Thyroid gland (tissue), 4 donors: Measurements from ENCODE around the gene BCR. TPM values are rescaled to one million over a fixed set of nuclear protein-coding genes. Genes with fewer than 3 reads are reported as not detected.
A peak's percentile ranks its signal among the peaks of the same experiment; 100 is the strongest.

Experiments used
- DNase-seq, 2 donors: peaks; one replicate each; pipeline ENCODE4 v3.0.0-alpha.2; 2019
- H3K27ac ChIP-seq, 3 donors: fragments of 200-600 bp; sonication (generic); 1 replicate in 2 of 3; 2 replicates in 1 of 3; pipeline ENCODE4 v1.5.1; 2016 to 2019; ENCODE audit warnings: mild to moderate bottlenecking in 1 of 3, moderate library complexity in 1 of 3
- H3K27me3 ChIP-seq: fragments of 200-600 bp; sonication (generic); one replicate; pipeline ENCODE4 v1.5.1; 2019
- H3K36me3 ChIP-seq, 2 donors: fragments of 200-600 bp; sonication (generic); one replicate each; pipeline ENCODE4 v1.5.1; 2016 to 2019
- H3K4me1 ChIP-seq, 2 donors: fragments of 200-600 bp; sonication (generic); one replicate each; pipeline ENCODE4 v1.5.1; 2017 to 2019
- H3K4me3 ChIP-seq, 3 donors: fragments of 200-600 bp; sonication (generic); replicated peaks in 1 of 3; 1 replicate in 2 of 3; 2 replicates in 1 of 3; pipeline ENCODE4 v1.5.1; 2016; ENCODE audit warnings: mild to moderate bottlenecking in 1 of 3
- H3K9me3 ChIP-seq: fragments of 200-600 bp; sonication (generic); one replicate; pipeline ENCODE4 v1.5.1; 2017
- CTCF ChIP-seq, 6 experiments: fragments of 200-600 bp in 3 of 6; fragments of 450-650 bp in 3 of 6; sonication (generic) in 3 of 6; IDR thresholded peaks; one replicate each; pipeline ENCODE4 v1.5.1; 2016 to 2019; ENCODE audit warnings: antibody characterized with exemption in 6 of 6, mild to moderate bottlenecking in 2 of 6, inconsistent platforms in 1 of 6, moderate library complexity in 1 of 6
- POLR2A ChIP-seq, 2 donors: fragments of 450-650 bp; IDR thresholded peaks; one replicate each; pipeline ENCODE4 v1.6.1; 2017; ENCODE audit warnings: antibody characterized with exemption in 2 of 2, mild to moderate bottlenecking in 2 of 2, moderate library complexity in 1 of 2
- WGBS, 2 donors: methylation state at CpG; one replicate each; pipeline ENCODE4 v1.1.5; 2017; 5-methylcytosine and 5-hydroxymethylcytosine counted together
- intact Hi-C: fragments of 100-400 bp; cut with DNase I; formaldehyde crosslinking; loops from one replicate; pipeline ENCODE4 v1.15.1; 2023
- total RNA-seq, 4 donors: library from RNA; depleted of rRNA; stranded (reverse); fragments of >200 nt; gene quantifications; one replicate each; pipeline ENCODE4 v1.2.3, GENCODE V29; 2016

The BCR gene
- total RNA-seq, 4 donors from 2014 or later, result 80.1 to 127 (median 87.7) TPM

- no peak for DNase-seq
- Histone ChIP-seq H3K4me3 (no peak overlapping the region), H3K9me3 (no peaks in the 10 kb centered on the region), H3K4me1 (peaks cover 41 to 58% of the 10 kb centered on the region in 2 donors), H3K27ac (peak overlapping the region; percentile 92 to 100 (median 99)), H3K27me3 (no peaks in the 10 kb centered on the region), H3K36me3 (no peaks in the 10 kb centered on the region)
- intact Hi-C loops, result no loop called here
- no peak for TF ChIP-seq CTCF (IDR thresholded peaks at IDR 0.05)
- no peak for TF ChIP-seq POLR2A (IDR thresholded peaks at IDR 0.05)
- WGBS, 2 donors, result 42 to 43% methylated on average over 3 of the region's 3 CpGs
These were observed 42.8 kb upstream of the BCR start for GRCh38 chr22:23137468-23137867.

- Histone ChIP-seq H3K27me3 (no peaks in the 10 kb centered on the region), H3K4me1 (peaks cover 41 to 60% of the 10 kb centered on the region in 2 donors), H3K36me3 (no peaks in the 10 kb centered on the region), H3K4me3 (no peak overlapping the region), H3K27ac (peak overlapping the region; percentile 92 to 100 (median 99)), H3K9me3 (no peaks in the 10 kb centered on the region)
- intact Hi-C loops, result no loop called here
- DNase-seq, result peak; percentile 79 to 81
- TF ChIP-seq POLR2A (IDR thresholded peaks at IDR 0.05), result peak in 1 of 2 donors; percentile 41
- TF ChIP-seq CTCF (IDR thresholded peaks at IDR 0.05), result no peak
- WGBS, 2 donors, result 24 to 31% methylated on average over 5 of the region's 5 CpGs
These were observed 42.3 kb upstream of the BCR start for GRCh38 chr22:23137905-23138561.

- H3K27me3 ChIP-seq, result no peaks in the 10 kb centered on the region
- H3K4me1 ChIP-seq, result peaks cover 41 to 60% of the 10 kb centered on the region in 2 donors
- intact Hi-C loops, result no loop called here
- H3K9me3 ChIP-seq, result no peaks in the 10 kb centered on the region
- 36 to 55% methylated on average over 12 of the region's 12 CpGs for WGBS, 2 donors
- H3K4me3 ChIP-seq, result no peak overlapping the region
- peak; percentile 84 to 85 for DNase-seq
- TF ChIP-seq POLR2A (IDR thresholded peaks at IDR 0.05) (no peak), CTCF (IDR thresholded peaks at IDR 0.05) (no peak)
- peak overlapping the region; percentile 92 to 100 (median 99) for H3K27ac ChIP-seq
- no peaks in the 10 kb centered on the region for H3K36me3 ChIP-seq
These were observed 41.5 kb upstream of the BCR start for GRCh38 chr22:23138584-23139435.

GRCh38 chr22:23140385-23140784, 39.9 kb upstream of the BCR start:
- no peaks in the 10 kb centered on the region for H3K36me3 ChIP-seq
- intact Hi-C loops, result no loop called here
- peak overlapping the region; percentile 92 to 100 (median 99) for H3K27ac ChIP-seq
- no peaks in the 10 kb centered on the region for H3K27me3 ChIP-seq
- DNase-seq, result no peak
- H3K4me3 ChIP-seq, result no peak overlapping the region
- TF ChIP-seq CTCF (IDR thresholded peaks at IDR 0.05) (no peak), POLR2A (IDR thresholded peaks at IDR 0.05) (no peak)
- H3K4me1 ChIP-seq, result peaks cover 41 to 66% of the 10 kb centered on the region in 2 donors
- H3K9me3 ChIP-seq, result no peaks in the 10 kb centered on the region
